ENCODE measurements around the gene NLRP2B. TPM values are rescaled to one million over a fixed set of nuclear protein-coding genes. Genes with fewer than 3 reads are reported as not detected.

Gene NLRP2B
- polyA plus RNA-seq, 1 of the 3 experiments (the other 2 are of a cell fraction): not detected

GRCh38 chrX:57651169-57651919 is 28.7 kb downstream of the NLRP2B start:
- no peak for TF ChIP-seq NFIC (IDR thresholded peaks at IDR 0.05; ENCODE audit: borderline replicate concordance)
- no peak for TF ChIP-seq PBX3 (IDR thresholded peaks at IDR 0.05)
- no peak for TF ChIP-seq GABPA (IDR thresholded peaks at IDR 0.05; ENCODE audit: low read depth)
- TF ChIP-seq REST (IDR thresholded peaks at IDR 0.05; ENCODE audit: low read depth, low read length): no peak
- TF ChIP-seq GATA2 (CRISPR knock-in tag; IDR thresholded peaks at IDR 0.05): no peak
- no peak for TF ChIP-seq MEF2A (IDR thresholded peaks at IDR 0.05; ENCODE audit: borderline replicate concordance, low read depth)
- no peak for TF ChIP-seq MXI1 (IDR thresholded peaks at IDR 0.05; ENCODE audit: low read depth, low read length)
- TF ChIP-seq USF2 (IDR thresholded peaks at IDR 0.05; ENCODE audit: borderline replicate concordance, low read depth, low read length): no peak
- no peak for TF ChIP-seq POLR2AphosphoS5 (IDR thresholded peaks at IDR 0.05; ENCODE audit: low read depth, low read length)
- TF ChIP-seq EZH2phosphoT487 (IDR thresholded peaks at IDR 0.05; ENCODE audit: borderline replicate concordance, low read depth): no peak
- CTCF ChIA-PET: no interaction called here
- WGBS (ENCODE audit: low lambda C conversion rate): 37% methylated on average over 4 of the region's 4 CpGs

GRCh38 chrX:57647020-57647419 is 33.0 kb downstream of the NLRP2B start:
- CTCF ChIA-PET: no interaction called here
- no peak overlapping the region for H3K27ac ChIP-seq (ENCODE audit: low read depth in 2 of 2, low read length in 1 of 2)
- no peaks in the 10 kb centered on the region for H3K9me3 ChIP-seq
- no peak for TF ChIP-seq GABPA (IDR thresholded peaks at IDR 0.05; ENCODE audit: low read depth)
- no peak for TF ChIP-seq MXI1 (IDR thresholded peaks at IDR 0.05; ENCODE audit: low read depth, low read length)
- no peak for TF ChIP-seq RAD21 (IDR thresholded peaks at IDR 0.05; ENCODE audit: low read length)
- no peak for TF ChIP-seq JUND (IDR thresholded peaks at IDR 0.05)
- TF ChIP-seq REST (IDR thresholded peaks at IDR 0.05; ENCODE audit: low read depth, low read length): no peak
- no peak for TF ChIP-seq NRF1 (IDR thresholded peaks at IDR 0.05; ENCODE audit: low read depth, low read length)
- H3K4me1 ChIP-seq (ENCODE audit: control insufficient read depth in 1 of 2, insufficient read depth in 2 of 2, low read depth in 1 of 2, low read length in 1 of 2): no peaks in the 10 kb centered on the region
- no peak overlapping the region for H2AFZ ChIP-seq (ENCODE audit: low read depth)
- no peaks in the 10 kb centered on the region for H3K79me2 ChIP-seq (ENCODE audit: insufficient read depth)
- DNase-seq: no peak
- no peaks in the 10 kb centered on the region for H3K9me2 ChIP-seq
- H3K4me3 ChIP-seq (ENCODE audit: low read depth in 2 of 2, low read length in 1 of 2): no peak overlapping the region
- no peaks in the 10 kb centered on the region for H4K20me1 ChIP-seq (ENCODE audit: insufficient read depth)
- H3K36me3 ChIP-seq (replicated peaks in 1 of 2; ENCODE audit: control insufficient read depth in 1 of 2, insufficient read depth in 2 of 2, low read length in 1 of 2): no peaks in the 10 kb centered on the region
- H3K4me2 ChIP-seq: no peak overlapping the region
- no peaks in the 10 kb centered on the region for H3F3A ChIP-seq (replicated peaks; ENCODE audit: insufficient read depth)
- no peak overlapping the region for H3K9ac ChIP-seq
- POLR2A ChIA-PET: no interaction called here
- no peaks in the 10 kb centered on the region for H3K27me3 ChIP-seq (ENCODE audit: insufficient read depth)

More at GRCh38 chrX:57651169-57651919, 28.7 kb downstream of the NLRP2B start:
- H3K9ac ChIP-seq: no peak overlapping the region
- no peak overlapping the region for H3K4me2 ChIP-seq
- H3K27me3 ChIP-seq (ENCODE audit: insufficient read depth): no peaks in the 10 kb centered on the region
- POLR2A ChIA-PET: no interaction called here
- no peaks in the 10 kb centered on the region for H3K79me2 ChIP-seq (ENCODE audit: insufficient read depth)
- no peak overlapping the region for H3K4me3 ChIP-seq (ENCODE audit: low read depth in 2 of 2, low read length in 1 of 2)
- H3K9me3 ChIP-seq: no peaks in the 10 kb centered on the region
- H4K20me1 ChIP-seq (ENCODE audit: insufficient read depth): no peaks in the 10 kb centered on the region
- H3K4me1 ChIP-seq (ENCODE audit: control insufficient read depth in 1 of 2, insufficient read depth in 2 of 2, low read depth in 1 of 2, low read length in 1 of 2): no peaks in the 10 kb centered on the region
- H2AFZ ChIP-seq (ENCODE audit: low read depth): no peak overlapping the region
- no peaks in the 10 kb centered on the region for H3K9me2 ChIP-seq
- DNase-seq: no peak
- H3K36me3 ChIP-seq (replicated peaks in 1 of 2; ENCODE audit: control insufficient read depth in 1 of 2, insufficient read depth in 2 of 2, low read length in 1 of 2): no peaks in the 10 kb centered on the region
- no peak overlapping the region for H3K27ac ChIP-seq (ENCODE audit: low read depth in 2 of 2, low read length in 1 of 2)
- H3F3A ChIP-seq (replicated peaks; ENCODE audit: insufficient read depth): no peaks in the 10 kb centered on the region

Data from SK-N-SH (cell line).